NCI-H187 (cell line): Measurements from ENCODE around the gene CRYGS.
"Not testable (repeated sequence)": the region's sequence is repeated elsewhere in the genome, so short reads cannot be mapped to it uniquely, and the experiment has no call there.

Experiments
- DNase-seq, 2 experiments: peaks; one replicate each; lab custom pipeline; 2025; lab: John Stamatoyannopoulos, UW

The CRYGS gene

DNA sequence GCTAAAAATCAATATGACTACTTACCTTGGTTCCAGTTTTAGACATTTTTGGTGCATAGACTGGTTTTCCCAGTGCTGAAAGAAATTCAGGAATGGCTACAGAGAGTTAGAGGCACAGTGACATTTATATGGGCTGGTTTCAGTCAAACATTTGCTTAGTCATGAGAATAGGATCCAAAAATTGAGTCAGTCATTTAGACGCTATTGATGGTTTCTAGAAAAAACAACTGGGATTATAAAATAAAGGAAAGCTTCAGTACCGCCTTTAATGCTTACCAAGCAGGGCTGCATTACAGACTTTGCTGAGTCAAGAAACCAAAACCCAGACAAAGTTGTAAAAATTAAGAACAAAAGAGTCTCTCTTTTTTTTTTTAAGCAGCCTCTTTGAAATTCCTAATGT, at the start of gene CRYGS:
Gene CRYGS, minus strand, starts transcription at position 100 of the 400 bp plus-strand sequence. Its CDS starts 54 bp downstream, at position 46.
- DNase-seq, result no peak

DNA sequence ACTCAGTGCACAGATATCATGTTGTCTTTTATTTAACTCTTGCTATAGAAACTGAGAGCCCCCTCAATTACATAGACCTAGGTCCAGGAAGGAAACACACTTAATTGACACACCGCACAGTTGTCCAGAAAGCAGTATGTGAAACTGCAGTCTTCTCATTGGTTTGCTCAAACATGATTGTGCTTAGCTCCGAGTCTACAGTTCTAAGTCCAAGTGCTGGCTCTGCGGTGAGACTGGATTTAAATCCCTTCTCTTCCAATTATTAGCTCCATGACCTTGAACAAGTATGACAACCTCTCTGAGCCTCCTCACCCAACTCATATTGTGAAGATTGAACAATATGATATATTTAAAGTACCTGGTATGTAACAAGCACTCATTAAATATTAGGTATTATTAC, 49.7 kb upstream of the CRYGS start:
- DNase-seq, result no peak

DNA sequence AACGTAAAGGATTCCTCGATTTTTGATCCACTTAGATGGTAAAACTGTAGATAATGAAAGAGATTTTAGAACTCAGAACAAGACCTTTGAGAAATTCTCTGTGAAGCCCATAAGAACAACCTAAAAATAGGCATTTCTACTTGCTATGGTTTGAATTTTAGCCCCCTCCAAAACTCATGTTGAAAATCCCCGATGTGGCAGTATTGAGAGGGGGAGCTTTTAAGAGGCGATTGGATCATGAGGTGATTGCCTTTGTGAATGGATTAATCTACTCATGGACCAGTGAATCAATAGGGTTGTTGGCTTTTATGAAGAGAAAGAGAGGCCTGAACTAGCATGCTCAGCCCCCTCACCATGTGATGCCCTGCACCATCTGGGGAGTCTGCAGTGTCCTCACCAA, 48.5 kb upstream of the CRYGS start:
- DNase-seq, result no peak

DNA sequence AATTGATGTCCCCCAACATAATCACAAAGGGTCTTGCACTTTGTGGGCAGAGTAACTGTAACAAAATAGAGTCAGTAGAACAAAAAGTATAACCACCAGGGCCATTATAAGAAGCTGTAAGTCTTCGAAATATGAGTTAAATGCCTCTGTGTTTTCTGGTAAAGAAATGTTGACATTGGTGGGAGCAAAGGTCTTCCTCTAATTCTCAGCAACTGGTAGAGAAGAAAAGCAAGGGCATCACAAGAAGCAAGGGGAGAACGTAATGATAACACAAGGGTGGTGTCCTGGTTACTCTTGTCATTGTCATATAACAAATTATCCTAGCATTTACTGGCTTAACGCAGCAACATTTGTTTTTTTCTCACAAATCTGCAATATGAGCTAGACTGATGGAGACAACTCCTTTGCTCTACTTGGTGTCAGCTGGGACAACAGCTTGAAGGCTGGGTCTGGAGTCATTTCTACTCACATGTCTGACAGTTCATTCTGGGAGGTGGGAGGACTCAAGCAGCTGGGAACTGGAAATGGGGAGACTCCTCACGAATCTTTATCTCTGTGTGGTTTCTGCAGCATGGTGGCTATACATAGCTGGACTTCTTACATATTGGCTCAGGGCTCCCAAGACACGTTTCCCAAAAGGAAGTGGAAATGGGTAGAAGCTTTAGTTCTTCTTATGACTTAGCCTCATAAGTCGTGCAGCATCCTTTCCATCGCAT, 46.6 kb upstream of the CRYGS start:
- DNase-seq, result no peak

GRCh38 chr3:186589856-186590579, 45.8 kb upstream of the CRYGS start:
- DNase-seq, result no peak

DNA sequence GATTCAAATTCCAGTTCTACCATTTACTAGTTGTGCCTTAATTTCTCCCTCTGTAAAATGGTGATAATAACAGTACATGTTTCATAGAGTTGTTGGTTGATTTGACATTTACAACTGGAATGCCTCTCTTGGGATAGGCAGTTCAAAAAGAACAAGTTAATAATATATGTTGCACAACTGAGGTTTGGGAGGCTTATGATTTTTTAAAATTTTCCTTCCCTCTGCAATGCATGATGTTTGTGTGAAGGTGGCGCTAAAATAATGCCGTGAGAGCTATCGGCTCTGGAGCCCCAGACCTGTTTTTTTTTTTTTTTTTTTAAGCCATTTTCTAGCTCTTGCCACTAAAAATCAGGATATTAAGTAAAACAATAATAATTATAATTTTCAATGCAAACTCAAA, 44.9 kb upstream of the CRYGS start:
- DNase-seq, result no peak

DNA sequence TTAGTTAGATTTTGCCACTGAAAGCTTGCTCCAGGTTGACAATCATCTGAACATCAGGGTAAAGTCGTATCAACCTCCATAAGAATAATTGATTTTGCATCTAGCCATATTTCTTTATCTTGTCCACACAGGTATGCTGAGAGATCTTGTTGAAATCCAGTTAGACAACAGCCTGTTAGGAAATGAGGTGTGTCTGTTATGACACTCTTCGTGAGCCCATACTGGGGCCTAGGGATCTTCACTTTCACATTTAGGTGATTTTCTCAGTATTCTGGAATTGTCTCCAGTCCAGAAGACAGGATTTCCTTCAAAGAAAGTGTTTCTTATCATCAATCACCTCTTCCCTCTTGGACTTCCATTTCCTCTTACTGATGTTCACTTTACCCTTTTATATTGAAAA, 44.5 kb upstream of the CRYGS start:
- no peak for DNase-seq

- DNase-seq, result no peak
These were observed 43.0 kb upstream of the CRYGS start for GRCh38 chr3:186587183-186587582.

DNA sequence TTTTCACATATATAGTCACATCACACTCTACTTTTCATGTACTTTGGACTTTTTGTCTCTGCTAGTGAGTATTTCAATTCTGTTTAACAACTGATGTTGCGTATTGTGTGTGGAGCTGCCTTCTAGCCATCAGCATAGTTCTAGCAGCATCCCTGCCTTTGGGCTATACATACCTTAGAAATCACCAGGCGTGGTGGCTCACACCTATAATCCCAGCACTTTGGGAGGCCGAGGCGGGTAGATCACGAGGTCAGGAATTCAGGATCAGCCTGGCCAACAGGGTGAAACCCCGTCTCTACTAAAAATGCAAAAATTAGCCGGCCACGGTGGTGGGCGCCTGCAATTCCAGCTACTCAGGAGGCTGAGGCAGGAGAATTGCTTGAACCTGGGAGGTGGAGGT, 42.1 kb upstream of the CRYGS start:
- DNase-seq, result not testable (repeated sequence)

GRCh38 chr3:186583831-186584230, 39.7 kb upstream of the CRYGS start:
- no peak for DNase-seq

DNA sequence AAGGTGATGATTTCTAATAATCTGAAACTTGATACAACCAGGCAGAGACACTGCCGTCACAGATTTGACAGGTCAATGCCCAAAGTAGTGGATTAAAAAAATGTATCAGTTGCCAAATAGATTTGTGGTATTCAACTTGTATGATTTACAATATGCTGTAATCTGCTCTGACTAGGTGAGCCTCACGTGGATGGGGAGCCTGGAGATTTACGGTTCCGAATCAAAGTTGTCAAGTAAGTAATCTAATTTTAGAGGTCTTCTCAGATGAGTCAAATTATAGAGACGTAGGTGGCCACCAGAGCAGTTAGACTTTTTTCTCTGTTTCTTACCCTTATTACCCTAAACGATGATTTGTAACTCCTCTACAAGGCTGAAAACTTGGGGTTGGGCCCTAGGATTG, 38.4 kb upstream of the CRYGS start:
- DNase-seq, result no peak

DNA sequence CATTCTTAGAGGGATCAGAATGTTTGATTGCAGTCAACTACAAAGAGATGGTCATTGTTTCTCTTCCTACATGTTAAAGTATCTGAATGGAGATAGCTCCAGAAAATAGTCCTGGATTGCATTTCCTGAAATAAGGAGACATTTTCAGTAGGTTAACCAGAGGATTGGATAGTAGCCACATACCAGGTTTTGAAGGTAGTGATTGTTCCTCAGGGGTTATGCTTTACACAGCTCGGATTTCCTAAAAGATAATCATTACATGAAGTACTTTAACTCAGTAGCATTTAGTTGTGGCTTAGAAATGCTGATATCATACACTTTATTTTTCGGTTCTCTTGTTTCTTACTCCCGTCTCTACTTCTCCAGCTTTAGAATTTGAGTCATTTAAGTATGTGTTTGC, 36.6 kb upstream of the CRYGS start:
- DNase-seq, result no peak

GRCh38 chr3:186577521-186577920, 33.3 kb upstream of the CRYGS start:
- DNase-seq, result no peak

- no peak for DNase-seq
These were observed 27.4 kb upstream of the CRYGS start for GRCh38 chr3:186571644-186572013.

GRCh38 chr3:186570941-186571643, 26.9 kb upstream of the CRYGS start:
- no peak for DNase-seq

DNA sequence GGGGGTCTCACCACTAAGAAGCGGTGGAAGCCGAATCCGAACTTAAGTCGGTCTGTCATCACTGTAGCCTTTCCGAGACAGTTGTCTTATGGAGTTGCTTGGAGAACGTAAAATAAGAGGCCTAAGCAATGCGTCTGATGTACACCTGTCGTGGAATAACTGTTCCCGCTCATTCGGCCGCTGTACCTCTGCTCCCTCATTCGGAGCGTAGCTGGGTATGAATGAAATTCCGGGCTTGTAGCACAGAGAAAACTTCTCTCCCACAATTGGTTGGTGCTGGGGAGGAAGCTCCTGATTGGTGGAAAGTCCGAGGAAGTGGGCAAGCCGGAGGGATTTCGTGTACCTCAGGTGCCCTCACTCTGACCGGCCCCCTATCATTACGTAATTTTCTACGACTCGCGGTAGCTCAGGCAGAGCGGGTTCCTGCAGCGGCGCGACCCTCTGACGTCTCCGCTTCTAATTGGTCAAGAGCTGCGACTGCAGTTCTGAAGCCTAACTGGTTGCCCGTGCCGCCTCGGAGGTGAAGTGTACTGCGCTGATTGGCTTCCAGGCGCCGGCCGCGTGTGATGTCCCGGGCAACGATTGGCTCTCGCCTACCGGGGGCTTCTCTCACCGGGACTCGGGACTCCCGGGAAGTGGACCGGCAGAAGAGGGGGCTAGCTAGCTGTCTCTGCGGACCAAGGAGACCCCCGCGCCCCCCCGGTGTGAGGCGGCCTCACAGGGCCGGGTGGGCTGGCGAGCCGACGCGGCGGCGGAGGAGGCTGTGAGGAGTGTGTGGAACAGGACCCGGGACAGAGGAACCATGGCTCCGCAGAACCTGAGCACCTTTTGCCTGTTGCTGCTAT, 26.1 kb upstream of the CRYGS start, which contains the start of gene DNAJB11:
Gene DNAJB11, plus strand, starts transcription at position 625 of the 845 bp plus-strand sequence. Its CDS starts 178 bp downstream, at position 803.
- DNase-seq, result peak; percentile 89 to 97

DNA sequence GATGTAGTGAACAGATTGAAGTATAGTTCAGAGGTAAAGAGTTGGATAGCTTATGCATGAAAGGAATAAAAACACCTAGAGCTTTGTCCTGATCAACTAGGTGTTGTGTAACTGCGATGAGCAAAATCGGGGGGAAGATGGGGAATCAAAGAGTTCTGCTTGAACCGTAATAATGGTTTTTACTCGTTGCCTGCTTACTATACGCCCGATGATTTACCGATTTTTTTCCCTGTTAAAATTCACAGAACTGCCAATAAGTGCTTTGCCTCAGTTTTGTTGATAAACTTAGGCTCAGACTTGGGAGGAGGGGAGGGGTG, 25.6 kb upstream of the CRYGS start:
- DNase-seq, result no peak

- not testable (repeated sequence) for DNase-seq
These were observed 25.2 kb upstream of the CRYGS start for GRCh38 chr3:186569361-186569760.

DNA sequence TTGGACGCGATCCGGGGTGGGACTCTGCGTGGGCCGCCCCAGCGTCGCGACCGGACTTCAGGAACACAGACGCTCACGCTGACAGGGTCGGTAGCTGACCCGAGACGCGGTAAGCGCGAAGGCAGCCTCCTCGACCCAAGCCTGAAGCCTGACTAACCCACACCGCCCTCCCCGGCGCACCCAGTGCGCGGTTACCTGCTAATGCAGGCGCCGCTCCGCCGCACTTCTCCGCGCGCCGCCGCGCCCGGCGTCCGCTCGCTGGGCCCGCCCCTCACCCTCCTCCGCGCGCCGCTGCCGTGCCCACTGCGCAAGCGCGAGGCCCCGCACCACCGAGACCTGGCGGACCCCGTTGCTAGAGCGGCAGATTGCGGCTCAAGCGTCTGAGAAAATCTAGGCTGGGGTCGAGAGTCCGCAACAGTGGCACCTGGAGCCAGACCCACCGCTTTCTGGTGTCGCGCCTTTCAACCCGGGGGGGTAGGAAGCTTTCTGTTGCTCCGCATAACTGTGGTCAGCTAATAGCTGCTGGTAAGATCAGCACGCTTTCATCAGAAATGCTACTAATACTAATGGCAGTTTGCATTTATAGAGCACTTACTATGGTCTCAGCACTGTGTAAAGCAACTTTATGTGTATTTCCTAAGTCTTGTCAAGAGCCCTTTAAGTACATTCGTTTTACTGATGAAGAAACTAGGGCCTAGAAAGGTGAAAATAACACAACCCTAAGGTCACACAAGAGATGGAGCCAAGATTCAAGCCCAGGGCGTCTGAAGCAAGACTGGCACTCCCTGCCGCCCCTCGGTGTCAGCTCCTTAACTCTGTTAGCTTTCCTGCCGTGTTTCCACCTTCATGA, 23.1 kb upstream of the CRYGS start, which contains the start of gene TBCCD1:
Gene TBCCD1, minus strand, starts transcription at position 268 of the 850 bp plus-strand sequence. CDS start 3,010 bp downstream, outside the sequence.
- peak; percentile 71 to 80 for DNase-seq

- no peak for DNase-seq
These were observed 22.5 kb upstream of the CRYGS start for GRCh38 chr3:186566772-186567071.

GRCh38 chr3:186564586-186564985, 20.4 kb upstream of the CRYGS start:
- no peak for DNase-seq
